ENCODE data around the gene APOL3.

The APOL3 gene

DNA sequence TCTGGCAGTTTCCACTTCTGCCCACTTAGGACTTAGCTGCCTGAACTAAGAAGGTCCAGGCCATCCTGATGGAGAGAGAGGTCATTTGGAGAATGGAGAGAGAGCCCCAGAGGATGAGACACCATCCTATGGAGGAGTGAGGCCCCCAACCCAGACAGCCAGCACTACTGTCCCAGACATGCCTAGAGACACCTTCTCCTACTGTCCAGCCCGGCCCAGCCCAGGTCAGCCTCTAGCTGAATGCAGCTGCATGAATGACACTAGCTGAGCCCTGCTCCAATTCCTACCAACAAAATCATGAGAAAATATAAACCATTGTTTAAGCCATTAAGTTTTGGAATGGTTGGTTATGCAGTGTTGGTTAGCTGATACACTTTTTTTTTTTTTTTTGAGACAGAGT is 47.4 kb downstream of the APOL3 start:
- H3K4me3 ChIP-seq (ENCODE audit: low read depth, low read length) = no peak overlapping the region
- no peak for DNase-seq (ENCODE audit: low read depth)
- no peak for TF ChIP-seq CTCF (IDR thresholded peaks at IDR 0.05; ENCODE audit: control insufficient read depth, extremely low read depth, insufficient read depth)

- no peak for DNase-seq (ENCODE audit: low read depth)
- TF ChIP-seq CTCF (IDR thresholded peaks at IDR 0.05; ENCODE audit: control insufficient read depth, extremely low read depth, insufficient read depth) = no peak
- no peak overlapping the region for H3K4me3 ChIP-seq (ENCODE audit: low read depth, low read length)
These were observed 49.2 kb downstream of the APOL3 start for GRCh38 chr22:36111316-36111715.

DNA sequence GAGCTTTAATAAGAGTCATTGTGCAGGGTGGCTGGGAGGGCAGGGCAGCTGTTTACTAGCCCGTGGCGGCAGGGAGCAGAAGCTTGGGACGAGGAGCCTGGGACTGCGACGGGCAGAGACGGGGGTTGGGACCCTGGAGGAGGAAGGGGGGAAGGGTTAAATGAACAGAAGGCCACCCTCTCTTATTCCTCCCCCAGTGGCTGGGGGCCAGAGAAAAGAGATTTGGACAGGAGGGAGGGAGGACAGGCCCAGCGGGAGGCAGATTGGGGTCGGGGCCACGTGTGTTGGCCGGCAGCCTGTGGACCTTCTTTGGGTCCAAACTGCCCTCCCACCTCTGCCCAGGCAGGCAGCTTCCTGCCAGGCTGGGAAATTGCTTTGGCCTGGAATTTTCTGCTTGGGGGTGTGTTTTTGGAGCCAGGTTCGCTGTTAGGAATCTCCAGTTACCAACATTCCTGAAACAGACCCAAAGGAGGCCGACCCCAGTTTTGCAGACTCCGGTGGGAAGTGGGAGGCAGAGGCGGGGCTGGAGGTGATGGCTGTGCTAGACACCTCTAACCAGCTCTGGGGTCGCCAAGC is 50.2 kb downstream of the APOL3 start:
- TF ChIP-seq CTCF (IDR thresholded peaks at IDR 0.05; ENCODE audit: control insufficient read depth, extremely low read depth, insufficient read depth) = no peak
- no peak for DNase-seq (ENCODE audit: low read depth)
- no peak overlapping the region for H3K4me3 ChIP-seq (ENCODE audit: low read depth, low read length)

- H3K4me3 ChIP-seq (ENCODE audit: low read depth, low read length) = no peak overlapping the region
- TF ChIP-seq CTCF (IDR thresholded peaks at IDR 0.05; ENCODE audit: control insufficient read depth, extremely low read depth, insufficient read depth) = no peak
- no peak for DNase-seq (ENCODE audit: low read depth)
These were observed 53.1 kb downstream of the APOL3 start for GRCh38 chr22:36107436-36107835.

GRCh38 chr22:36106910-36107309 is 53.6 kb downstream of the APOL3 start:
- no peak for DNase-seq (ENCODE audit: low read depth)
- TF ChIP-seq CTCF (IDR thresholded peaks at IDR 0.05; ENCODE audit: control insufficient read depth, extremely low read depth, insufficient read depth) = no peak
- H3K4me3 ChIP-seq (ENCODE audit: low read depth, low read length) = no peak overlapping the region

GRCh38 chr22:36104988-36105387 is 55.6 kb downstream of the APOL3 start:
- H3K4me3 ChIP-seq (ENCODE audit: low read depth, low read length) = no peak overlapping the region
- TF ChIP-seq CTCF (IDR thresholded peaks at IDR 0.05; ENCODE audit: control insufficient read depth, extremely low read depth, insufficient read depth) = no peak
- DNase-seq (ENCODE audit: low read depth) = no peak

- TF ChIP-seq CTCF (IDR thresholded peaks at IDR 0.05; ENCODE audit: control insufficient read depth, extremely low read depth, insufficient read depth) = no peak
- no peak overlapping the region for H3K4me3 ChIP-seq (ENCODE audit: low read depth, low read length)
- no peak for DNase-seq (ENCODE audit: low read depth)
These were observed 56.1 kb downstream of the APOL3 start for GRCh38 chr22:36104435-36104834.
